Ovary (tissue), 3 donors: Measurements from ENCODE around the gene BNIP2.

Experiments used
- CTCF ChIP-seq, 3 donors: fragments of 450-650 bp in 2 of 3; fragments of 200-600 bp in 1 of 3; IDR thresholded peaks; one replicate each; pipeline versions ENCODE4 v1.5.1 to v1.8.0; 2016 to 2022; ENCODE audit warnings: antibody characterized with exemption in 3 of 3, mild to moderate bottlenecking in 1 of 3
- EP300 ChIP-seq: sonication (generic); formaldehyde crosslinking; IDR thresholded peaks from one replicate; pipeline ENCODE4 v1.6.1; 2017; ENCODE audit warnings: antibody characterized with exemption
- POLR2A ChIP-seq: fragments of 450-650 bp; IDR thresholded peaks from one replicate; pipeline ENCODE4 v1.6.1; 2017; ENCODE audit warnings: antibody characterized with exemption, mild to moderate bottlenecking, moderate library complexity
- donor health status: DM: no; HTN: no; CAD: no.

DNA sequence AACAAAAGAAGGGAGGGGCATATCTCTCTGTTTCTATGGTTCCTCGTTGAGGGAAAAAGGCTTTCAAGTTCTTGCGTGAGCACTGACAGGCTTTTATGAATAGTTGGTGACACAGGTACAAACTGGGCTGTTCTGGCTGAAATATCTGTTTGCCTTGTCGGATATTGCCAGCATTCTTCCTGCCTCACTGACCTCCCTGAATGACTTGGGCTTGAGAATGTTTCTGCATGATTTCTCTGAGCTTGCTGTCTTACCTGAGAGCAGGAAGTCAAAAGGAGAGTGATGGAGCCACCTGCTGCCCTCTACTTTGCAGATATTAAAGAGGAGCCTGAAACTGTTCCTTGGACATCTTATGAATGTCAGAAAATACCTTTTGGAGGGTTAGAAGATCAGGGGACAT is 72.7 kb downstream of the BNIP2 start:
- TF ChIP-seq CTCF (IDR thresholded peaks at IDR 0.05) (no peak), EP300 (no peak), POLR2A (no peak)
